Karpas-422 (cell line): ENCODE measurements around the gene BLID. TPM values are rescaled to one million over a fixed set of nuclear protein-coding genes. Genes with fewer than 3 reads are reported as not detected.
A peak's percentile ranks its signal among the peaks of the same experiment; 100 is the strongest.

ENCODE experiments used
- DNase-seq: peaks from one replicate; pipeline ENCODE4 v3.0.0-alpha.2; 2015
- H2AFZ ChIP-seq: fragments of 200-600 bp; sonication (generic); 2 replicates; pipeline ENCODE4 v1.6.1; 2014; ENCODE audit warnings: antibody characterized with exemption, low read length, mixed read lengths
- H3K27ac ChIP-seq: fragments of 200-600 bp; sonication (generic); 2 replicates; pipeline ENCODE4 v1.5.1; 2014; ENCODE audit warnings: mild to moderate bottlenecking, low read length, moderate library complexity
- H3K27me3 ChIP-seq: fragments of 200-600 bp; sonication (generic); 2 replicates; pipeline ENCODE4 v1.6.1; 2014; ENCODE audit warnings: low read length, mixed read lengths
- H3K36me3 ChIP-seq: fragments of 200-600 bp; sonication (generic); 2 replicates; pipeline ENCODE4 v1.6.1; 2014; ENCODE audit warnings: low read length, mixed read lengths; ENCODE audit not compliant: insufficient read depth
- H3K4me1 ChIP-seq: fragments of 200-600 bp; sonication (generic); 2 replicates; pipeline ENCODE4 v1.6.1; 2014; ENCODE audit warnings: mild to moderate bottlenecking, low read length, mixed read lengths
- H3K4me2 ChIP-seq: fragments of 200-600 bp; sonication (generic); 2 replicates; pipeline ENCODE4 v1.6.1; 2014; ENCODE audit warnings: low read length, low read depth, mild to moderate bottlenecking; ENCODE audit not compliant: poor library complexity, severe bottlenecking
- H3K4me3 ChIP-seq: fragments of 200-600 bp; sonication (generic); 2 replicates; pipeline ENCODE4 v1.5.1; 2014; ENCODE audit warnings: mild to moderate bottlenecking, antibody characterized with exemption, low read length, mixed read lengths
- H3K79me2 ChIP-seq: fragments of 200-600 bp; sonication (generic); 2 replicates; pipeline ENCODE4 v1.6.1; 2014; ENCODE audit warnings: mild to moderate bottlenecking, low read length, mixed read lengths
- H3K9ac ChIP-seq: fragments of 200-600 bp; sonication (generic); 2 replicates; pipeline ENCODE4 v1.6.0; 2014; ENCODE audit warnings: low read length
- H3K9me2 ChIP-seq: fragments of 200-600 bp; sonication (generic), shearing (Covaris generic); replicated peaks from 2 replicates; pipeline ENCODE4 v1.6.0; 2014; ENCODE audit warnings: mild to moderate bottlenecking, low read length, moderate library complexity; ENCODE audit not compliant: insufficient read depth
- H3K9me3 ChIP-seq: fragments of 300-700, 200-600 bp; sonication (generic); 2 replicates; pipeline ENCODE4 v1.6.1; 2014; ENCODE audit warnings: low read length, mixed read lengths
- H4K20me1 ChIP-seq: fragments of 200-600 bp; sonication (generic); 2 replicates; pipeline ENCODE4 v1.6.1; 2014; ENCODE audit warnings: mild to moderate bottlenecking, antibody characterized with exemption, low read length, low read depth; ENCODE audit not compliant: insufficient read depth
- total RNA-seq: library from RNA; depleted of rRNA; stranded (reverse); fragments of >200 nt; shearing (Covaris generic); gene quantifications from 2 replicates; pipeline ENCODE4 v1.2.3, GENCODE V29; 2014; ENCODE audit warnings: low replicate concordance

BLID gene
- total RNA-seq, 1 experiment from 2014 or later = not detected

- Histone ChIP-seq H3K4me3 (no peak overlapping the region), H3K79me2 (no peaks in the 10 kb centered on the region)
These were observed 1.0 kb downstream of the BLID start for GRCh38 chr11:122114976-122115375.

GRCh38 chr11:122113836-122114825 lies 1.9 kb downstream of the BLID start:
- no peak for DNase-seq
- H3K9me3 ChIP-seq = no peaks in the 10 kb centered on the region
- no peak overlapping the region for H2AFZ ChIP-seq
- H3K79me2 ChIP-seq = no peaks in the 10 kb centered on the region
- no peak overlapping the region for H3K9ac ChIP-seq
- no peak overlapping the region for H3K4me2 ChIP-seq
- H3K36me3 ChIP-seq = no peaks in the 10 kb centered on the region
- no peaks in the 10 kb centered on the region for H4K20me1 ChIP-seq
- H3K4me3 ChIP-seq = no peak overlapping the region
- H3K9me2 ChIP-seq = no peaks in the 10 kb centered on the region
- no peaks in the 10 kb centered on the region for H3K4me1 ChIP-seq
- H3K27ac ChIP-seq = no peak overlapping the region
- H3K27me3 ChIP-seq = no peaks in the 10 kb centered on the region

More at GRCh38 chr11:122114976-122115375, 1.0 kb downstream of the BLID start:
- Histone ChIP-seq H3K4me1 (no peaks in the 10 kb centered on the region), H3K36me3 (no peaks in the 10 kb centered on the region), H3K27me3 (no peaks in the 10 kb centered on the region), H3K9me2 (no peaks in the 10 kb centered on the region), H3K9me3 (no peaks in the 10 kb centered on the region), H3K4me2 (no peak overlapping the region), H2AFZ (no peak overlapping the region), H3K9ac (no peak overlapping the region), H4K20me1 (no peaks in the 10 kb centered on the region), H3K27ac (no peak overlapping the region)
- no peak for DNase-seq

GRCh38 chr11:122112470-122113365 lies 3.3 kb downstream of the BLID start:
- Histone ChIP-seq H3K4me1 (no peaks in the 10 kb centered on the region), H4K20me1 (no peaks in the 10 kb centered on the region), H3K4me2 (no peak overlapping the region), H2AFZ (no peak overlapping the region), H3K9me3 (no peaks in the 10 kb centered on the region), H3K36me3 (no peaks in the 10 kb centered on the region), H3K79me2 (no peaks in the 10 kb centered on the region), H3K9me2 (no peaks in the 10 kb centered on the region), H3K9ac (no peak overlapping the region), H3K4me3 (no peak overlapping the region), H3K27ac (no peak overlapping the region), H3K27me3 (no peaks in the 10 kb centered on the region)
- DNase-seq = no peak

- H3K36me3 ChIP-seq = no peaks in the 10 kb centered on the region
- H3K9me3 ChIP-seq = no peaks in the 10 kb centered on the region
- no peaks in the 10 kb centered on the region for H3K4me1 ChIP-seq
- no peak overlapping the region for H3K4me3 ChIP-seq
- H3K9me2 ChIP-seq = no peaks in the 10 kb centered on the region
- H3K27ac ChIP-seq = no peak overlapping the region
- no peak overlapping the region for H2AFZ ChIP-seq
- no peaks in the 10 kb centered on the region for H4K20me1 ChIP-seq
- H3K79me2 ChIP-seq = no peaks in the 10 kb centered on the region
- H3K27me3 ChIP-seq = no peaks in the 10 kb centered on the region
- H3K9ac ChIP-seq = no peak overlapping the region
- no peak for DNase-seq
- H3K4me2 ChIP-seq = no peak overlapping the region
These were observed 6.1 kb downstream of the BLID start for GRCh38 chr11:122109932-122110331.

GRCh38 chr11:122108828-122109227 lies 7.2 kb downstream of the BLID start:
- DNase-seq = no peak
- Histone ChIP-seq H3K9ac (no peak overlapping the region), H3K79me2 (no peaks in the 10 kb centered on the region), H3K27ac (no peak overlapping the region), H3K4me2 (no peak overlapping the region), H3K9me3 (no peaks in the 10 kb centered on the region), H4K20me1 (no peaks in the 10 kb centered on the region), H3K4me3 (no peak overlapping the region), H3K36me3 (no peaks in the 10 kb centered on the region), H3K9me2 (no peaks in the 10 kb centered on the region), H3K4me1 (no peaks in the 10 kb centered on the region), H2AFZ (no peak overlapping the region), H3K27me3 (no peaks in the 10 kb centered on the region)

- H3K4me1 ChIP-seq = no peaks in the 10 kb centered on the region
- H3K79me2 ChIP-seq = no peaks in the 10 kb centered on the region
- no peaks in the 10 kb centered on the region for H3K27me3 ChIP-seq
- H3K9ac ChIP-seq = no peak overlapping the region
- no peak overlapping the region for H3K27ac ChIP-seq
- no peaks in the 10 kb centered on the region for H3K36me3 ChIP-seq
- no peak overlapping the region for H3K4me2 ChIP-seq
- peak; percentile 79 for DNase-seq
- H3K4me3 ChIP-seq = no peak overlapping the region
- H4K20me1 ChIP-seq = no peaks in the 10 kb centered on the region
- H3K9me2 ChIP-seq = no peaks in the 10 kb centered on the region
- no peaks in the 10 kb centered on the region for H3K9me3 ChIP-seq
- H2AFZ ChIP-seq = no peak overlapping the region
These were observed 7.7 kb downstream of the BLID start for GRCh38 chr11:122108192-122108799.

GRCh38 chr11:122107566-122107965 lies 8.4 kb downstream of the BLID start:
- H3K27ac ChIP-seq = no peak overlapping the region
- H3K4me1 ChIP-seq = no peaks in the 10 kb centered on the region
- no peaks in the 10 kb centered on the region for H3K27me3 ChIP-seq
- no peak overlapping the region for H3K4me3 ChIP-seq
- H3K36me3 ChIP-seq = no peaks in the 10 kb centered on the region
- H3K9me2 ChIP-seq = no peaks in the 10 kb centered on the region
- H3K9ac ChIP-seq = no peak overlapping the region
- H4K20me1 ChIP-seq = no peaks in the 10 kb centered on the region
- no peaks in the 10 kb centered on the region for H3K9me3 ChIP-seq
- H3K79me2 ChIP-seq = no peaks in the 10 kb centered on the region
- DNase-seq = no peak
- H3K4me2 ChIP-seq = no peak overlapping the region
- no peak overlapping the region for H2AFZ ChIP-seq

- no peak overlapping the region for H2AFZ ChIP-seq
- H3K79me2 ChIP-seq = no peaks in the 10 kb centered on the region
- no peaks in the 10 kb centered on the region for H3K4me1 ChIP-seq
- no peak overlapping the region for H3K4me3 ChIP-seq
- H3K9me2 ChIP-seq = no peaks in the 10 kb centered on the region
- H3K27ac ChIP-seq = no peak overlapping the region
- no peaks in the 10 kb centered on the region for H3K36me3 ChIP-seq
- no peaks in the 10 kb centered on the region for H3K9me3 ChIP-seq
- H4K20me1 ChIP-seq = no peaks in the 10 kb centered on the region
- no peak overlapping the region for H3K9ac ChIP-seq
- no peak overlapping the region for H3K4me2 ChIP-seq
- DNase-seq = no peak
- H3K27me3 ChIP-seq = no peaks in the 10 kb centered on the region
These were observed 9.0 kb downstream of the BLID start for GRCh38 chr11:122107045-122107444.
